HG03045 (cell line): ENCODE results near the gene PIGQ.

Experiments
- ATAC-seq: cut with Tn5 transposase; IDR thresholded peaks from one replicate; pipeline ENCODE4 v1.9.1; 2021; ENCODE audit warnings: mild to moderate bottlenecking, moderate library complexity; ENCODE audit not compliant: unreplicated experiment

Gene PIGQ

DNA sequence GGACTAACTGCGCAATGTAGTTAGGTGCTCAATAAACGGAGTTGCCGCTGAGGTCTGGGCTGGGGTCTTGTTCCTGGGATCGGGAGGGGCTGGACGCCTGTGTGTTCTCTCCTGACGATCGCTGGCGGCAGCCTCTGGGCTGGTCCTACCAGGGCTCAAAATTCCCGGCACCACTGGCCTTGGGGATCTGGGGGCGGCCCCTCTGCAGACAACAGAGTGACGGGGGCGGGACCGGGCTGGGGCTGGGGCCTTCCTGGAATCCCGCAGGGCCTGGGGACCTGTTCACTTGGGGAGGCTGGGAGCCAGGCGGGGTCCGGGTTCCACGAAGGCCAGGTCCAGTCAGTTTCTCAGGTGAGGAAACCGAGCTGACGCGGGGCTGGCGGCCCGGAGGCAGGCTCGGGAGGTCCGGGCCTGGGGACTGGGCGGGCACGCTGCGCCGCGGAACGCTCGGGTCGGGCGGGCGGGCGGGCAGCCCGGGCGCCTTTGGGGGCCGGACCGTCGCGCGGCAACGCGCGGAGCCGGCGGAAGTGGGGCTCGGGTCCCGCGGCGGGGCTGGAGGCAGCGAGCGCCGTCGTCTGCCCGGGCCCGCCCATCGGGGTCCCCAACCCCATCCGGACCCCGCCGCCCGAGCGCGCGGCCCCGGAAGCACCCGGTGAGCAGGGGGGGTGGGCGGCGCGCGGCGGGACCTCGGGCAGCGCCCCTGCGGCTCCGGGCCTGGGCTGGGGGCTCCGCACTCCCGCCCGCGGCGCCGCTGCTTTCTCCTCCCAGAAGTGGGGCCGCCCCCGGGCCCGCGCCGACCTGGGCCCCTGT lies at the start of gene PIGQ:
Gene PIGQ, plus strand, starts transcription at position 524 of the 810 bp plus-strand sequence. CDS start 4,107 bp downstream, outside the sequence.
- ATAC-seq = peak; percentile 37

DNA sequence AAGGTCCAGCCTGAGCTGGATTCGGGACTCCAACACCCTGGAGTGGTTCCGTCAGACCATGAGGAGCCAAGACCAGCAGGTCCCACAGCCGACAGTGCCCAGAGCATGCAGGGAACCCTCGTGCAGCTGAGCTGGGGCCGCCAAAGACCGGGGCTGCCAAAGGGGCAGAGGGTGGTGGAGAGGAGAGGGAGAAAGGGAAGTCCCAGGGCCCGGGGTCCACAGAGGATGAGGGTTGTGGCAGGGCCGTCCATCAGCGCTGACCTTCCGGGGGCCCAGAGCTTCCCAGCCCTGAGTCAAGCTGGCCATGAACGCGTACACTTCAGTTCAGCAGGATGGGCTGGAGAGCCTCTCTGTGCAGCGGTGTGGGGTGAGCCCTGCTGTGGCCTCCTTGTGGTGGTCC lies 48.9 kb upstream of the PIGQ start:
- no peak for ATAC-seq

DNA sequence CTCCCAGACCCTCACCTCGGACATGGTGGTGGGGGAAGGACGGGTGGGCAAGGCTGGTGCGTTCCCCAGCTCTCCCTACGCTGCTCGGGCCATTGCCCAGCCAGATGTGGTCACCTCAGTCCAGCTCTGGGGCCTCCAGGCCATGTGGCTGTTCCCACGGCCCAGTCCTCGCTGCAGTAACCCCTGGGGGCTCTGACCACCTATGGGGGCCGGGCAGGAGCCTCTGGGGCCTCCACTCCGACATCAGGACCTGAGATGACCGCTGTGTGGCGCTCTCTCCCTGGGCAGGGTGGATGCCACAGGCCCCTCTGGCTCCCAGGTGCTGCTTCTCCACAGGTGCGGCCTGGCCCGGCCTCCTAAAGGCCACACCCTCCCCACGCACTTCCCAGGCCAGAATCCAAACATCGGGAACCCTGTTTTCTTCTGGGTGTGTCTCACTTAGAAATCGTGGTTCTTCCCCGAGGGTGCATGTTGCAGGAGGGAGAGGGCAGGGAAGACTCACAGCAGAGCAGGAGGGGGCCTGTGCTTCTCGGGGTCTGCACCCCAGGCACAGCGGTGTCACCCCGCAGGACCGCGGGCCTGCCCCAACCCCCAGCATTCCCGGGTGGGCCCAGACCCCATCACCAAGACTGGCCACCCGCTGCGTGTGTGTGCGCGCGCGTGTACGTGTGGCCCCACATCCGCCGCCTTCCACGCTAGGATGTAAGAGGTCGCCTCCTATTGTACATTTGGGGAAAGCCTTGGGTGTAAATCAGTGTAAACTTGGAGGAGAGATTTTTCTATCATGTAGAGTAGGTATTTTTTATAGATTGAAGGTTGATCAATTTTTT lies 48.2 kb upstream of the PIGQ start:
- ATAC-seq = no peak

DNA sequence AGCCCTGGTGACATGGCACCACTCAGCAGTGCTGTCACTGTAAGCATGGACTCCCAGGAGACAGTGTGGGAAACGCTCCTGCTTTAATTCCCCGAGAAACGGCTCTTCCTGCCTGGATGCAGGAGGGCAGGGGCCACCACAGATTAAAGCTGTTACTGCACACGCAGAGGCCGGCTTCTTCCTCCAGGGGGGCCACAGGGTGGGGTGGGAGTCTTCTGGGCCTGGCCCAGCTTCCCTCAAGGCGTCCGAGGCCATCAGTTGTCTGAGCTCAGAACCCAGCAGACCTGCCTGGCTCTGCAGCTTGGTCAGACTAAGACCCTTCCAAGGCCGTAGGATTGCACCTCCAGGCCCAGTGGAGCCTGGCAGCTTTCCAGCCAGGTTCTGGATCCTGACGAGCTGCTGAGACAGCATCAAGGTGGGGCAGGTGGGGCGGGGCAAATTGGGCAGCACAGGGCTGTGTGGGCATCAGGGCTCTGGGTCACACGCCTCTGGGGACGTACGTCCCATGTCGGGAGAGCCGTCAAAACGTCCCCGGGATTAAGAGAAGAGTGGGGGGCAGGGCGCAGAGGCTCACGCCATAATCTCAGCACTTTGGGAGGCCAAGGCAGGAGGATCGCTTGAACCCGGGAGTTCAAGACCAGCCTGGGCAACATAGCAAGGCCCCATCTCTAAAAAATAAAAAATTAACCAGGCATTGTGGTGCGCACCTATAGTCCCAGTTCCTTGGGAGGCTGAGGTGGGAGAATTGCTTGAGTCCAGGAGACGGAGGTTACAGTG lies 47.3 kb upstream of the PIGQ start:
- ATAC-seq = no peak

DNA sequence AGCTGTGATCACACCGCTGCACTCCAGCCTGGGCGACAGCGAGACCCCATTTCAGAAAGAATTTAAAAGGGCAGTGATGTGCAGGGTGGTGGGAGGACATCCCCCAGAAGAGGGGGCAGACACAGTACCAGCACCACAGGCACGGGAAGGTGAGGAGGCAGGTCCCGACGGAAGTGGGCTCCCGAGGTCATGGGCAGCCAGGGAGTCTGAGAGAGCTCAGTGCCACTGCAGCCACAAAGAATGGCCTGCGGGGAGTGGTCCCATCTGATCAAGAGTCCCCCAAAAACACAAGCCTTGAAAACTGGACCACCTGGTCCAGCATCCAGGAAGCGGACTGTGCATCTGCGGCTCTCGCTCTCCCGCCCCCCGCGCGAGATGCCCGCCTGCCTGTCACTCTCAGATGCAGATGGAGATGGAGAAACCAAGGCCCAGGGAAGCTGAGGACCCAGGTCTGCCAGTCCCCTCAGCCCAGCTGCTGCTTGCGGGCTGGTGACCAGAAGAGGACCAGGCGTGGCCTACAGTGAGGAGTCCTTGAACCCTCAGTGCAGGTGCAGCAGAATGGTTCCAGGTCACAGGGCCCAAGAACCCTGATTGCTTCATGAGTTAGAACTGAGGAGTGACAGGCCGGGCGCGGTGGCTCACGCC lies 46.5 kb upstream of the PIGQ start:
- no peak for ATAC-seq

DNA sequence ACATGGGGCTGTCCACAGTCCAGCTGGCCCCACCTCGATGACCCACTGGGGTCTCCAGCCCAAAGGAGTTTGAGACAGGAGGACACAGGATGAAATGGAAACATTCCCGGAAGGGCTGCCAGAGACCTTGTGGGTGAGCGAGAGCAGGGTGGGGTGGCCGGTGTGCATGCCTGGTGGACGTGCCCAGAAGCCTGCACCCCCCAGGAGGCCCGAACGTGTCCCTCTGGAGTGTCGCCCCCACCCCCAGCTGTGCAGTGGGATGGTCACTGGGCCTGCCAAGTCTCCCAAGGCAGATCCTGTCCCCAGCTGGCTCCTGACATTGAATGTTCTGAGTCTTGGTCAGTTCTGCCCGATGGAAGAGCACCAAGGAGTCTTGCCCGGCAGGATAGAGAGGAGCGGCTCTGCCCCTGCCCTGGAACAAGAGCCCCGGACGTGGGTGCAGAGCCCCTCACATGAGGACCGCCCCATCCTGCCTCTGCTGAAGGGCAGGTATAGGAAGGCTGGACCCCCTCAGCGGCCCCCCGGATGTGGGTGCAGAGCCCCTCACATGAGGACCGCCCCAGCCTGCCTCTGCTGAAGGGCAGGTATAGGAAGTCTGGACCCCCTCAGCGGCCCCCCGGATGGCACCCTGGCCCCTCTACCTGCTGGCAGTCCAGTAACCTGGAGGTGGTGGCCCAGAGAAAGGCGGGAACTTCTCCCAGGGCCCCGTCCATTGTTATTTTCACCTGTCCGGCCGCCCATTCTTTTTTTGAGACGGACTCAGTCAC lies 45.3 kb upstream of the PIGQ start:
- no peak for ATAC-seq

DNA sequence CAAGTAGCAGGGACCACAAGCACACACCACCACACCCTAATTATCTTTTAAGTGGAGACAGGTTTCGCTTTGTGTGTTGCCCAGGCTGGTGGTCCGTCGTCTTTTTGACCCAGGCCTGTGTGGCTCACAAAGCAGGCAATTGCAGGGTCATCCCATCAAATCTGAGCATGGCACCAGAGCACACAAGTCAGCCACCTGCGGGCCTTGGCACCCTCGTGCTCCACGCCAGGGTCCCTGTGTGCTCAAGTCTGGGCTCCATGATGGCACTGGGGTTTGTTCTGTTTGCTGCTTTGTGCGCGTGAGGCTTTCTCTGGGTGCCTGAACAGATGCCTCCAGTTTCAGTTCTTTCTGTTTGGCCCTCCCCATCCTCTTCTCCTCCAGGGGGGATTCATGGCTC lies 44.6 kb upstream of the PIGQ start:
- no peak for ATAC-seq

DNA sequence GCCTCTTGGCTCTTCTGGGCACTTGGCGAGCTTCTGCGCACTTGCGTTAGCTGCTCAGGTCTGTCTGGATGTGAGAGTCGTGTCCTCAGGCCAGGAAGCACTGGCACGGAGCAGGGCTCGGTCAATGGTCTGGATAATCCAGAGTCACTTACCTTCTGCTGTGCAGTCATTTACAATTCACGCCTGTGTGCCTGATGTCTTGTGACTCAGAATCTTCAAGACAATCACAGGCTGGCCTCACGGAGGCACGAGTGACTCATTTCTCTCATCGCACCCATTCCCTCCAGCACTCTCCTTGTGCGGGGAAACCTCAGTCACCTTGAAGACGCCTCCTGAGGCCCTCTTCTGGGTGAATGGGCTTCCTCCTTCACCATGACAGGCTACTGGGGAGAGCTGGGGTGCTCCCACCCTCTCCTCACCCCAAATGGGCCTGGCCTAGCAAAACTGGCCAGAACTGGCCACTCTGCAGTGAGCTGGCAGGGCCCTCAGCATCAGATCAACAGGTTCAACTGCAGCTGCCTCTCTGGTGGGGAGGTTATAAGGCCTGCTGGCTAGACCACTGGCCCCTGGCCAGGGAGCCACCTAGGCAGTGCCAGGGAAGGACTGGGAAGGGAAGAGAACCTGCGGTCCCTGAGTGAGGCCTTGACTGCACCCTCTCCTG lies 44.1 kb upstream of the PIGQ start:
- no peak for ATAC-seq

DNA sequence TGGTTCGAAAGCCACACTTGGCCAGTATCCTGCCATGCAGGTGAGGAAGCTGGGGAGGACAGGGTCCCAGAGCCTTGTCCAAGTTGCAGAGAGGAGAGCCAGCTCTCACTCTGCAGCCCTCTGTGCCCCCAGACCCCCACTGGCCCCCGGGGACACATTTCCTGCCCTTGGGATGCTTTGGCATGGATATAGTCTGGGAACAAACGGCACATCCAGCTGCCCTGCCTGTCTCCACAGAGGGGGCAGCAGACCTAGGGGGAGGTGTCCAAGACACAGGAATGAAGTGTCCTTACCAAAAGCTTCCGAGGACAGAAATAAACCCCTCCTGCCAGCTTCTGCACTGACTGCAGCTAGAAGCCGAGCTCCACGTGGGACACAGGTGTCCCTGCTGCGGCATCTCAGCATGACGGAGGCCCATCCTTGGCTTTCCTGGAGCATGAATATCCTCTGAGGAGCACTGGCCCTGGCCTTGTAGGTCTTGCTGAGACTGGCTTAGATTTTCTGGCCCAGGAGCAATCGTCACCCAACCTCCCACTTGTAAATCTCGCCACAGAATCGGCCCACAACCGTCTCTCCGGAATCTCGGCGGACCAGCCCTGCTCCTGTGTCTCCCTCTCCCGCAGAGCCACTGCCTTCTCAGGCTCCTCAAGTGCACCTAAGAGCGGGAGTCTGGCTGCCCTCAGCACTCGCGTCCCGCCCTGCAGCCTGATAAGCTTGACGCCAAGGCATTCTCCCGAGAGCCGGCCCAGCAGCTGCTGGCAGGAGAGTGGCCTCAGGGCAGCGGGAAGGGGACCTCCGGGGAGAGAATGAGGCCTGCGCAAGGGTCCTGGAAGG lies 43.4 kb upstream of the PIGQ start:
- no peak for ATAC-seq

DNA sequence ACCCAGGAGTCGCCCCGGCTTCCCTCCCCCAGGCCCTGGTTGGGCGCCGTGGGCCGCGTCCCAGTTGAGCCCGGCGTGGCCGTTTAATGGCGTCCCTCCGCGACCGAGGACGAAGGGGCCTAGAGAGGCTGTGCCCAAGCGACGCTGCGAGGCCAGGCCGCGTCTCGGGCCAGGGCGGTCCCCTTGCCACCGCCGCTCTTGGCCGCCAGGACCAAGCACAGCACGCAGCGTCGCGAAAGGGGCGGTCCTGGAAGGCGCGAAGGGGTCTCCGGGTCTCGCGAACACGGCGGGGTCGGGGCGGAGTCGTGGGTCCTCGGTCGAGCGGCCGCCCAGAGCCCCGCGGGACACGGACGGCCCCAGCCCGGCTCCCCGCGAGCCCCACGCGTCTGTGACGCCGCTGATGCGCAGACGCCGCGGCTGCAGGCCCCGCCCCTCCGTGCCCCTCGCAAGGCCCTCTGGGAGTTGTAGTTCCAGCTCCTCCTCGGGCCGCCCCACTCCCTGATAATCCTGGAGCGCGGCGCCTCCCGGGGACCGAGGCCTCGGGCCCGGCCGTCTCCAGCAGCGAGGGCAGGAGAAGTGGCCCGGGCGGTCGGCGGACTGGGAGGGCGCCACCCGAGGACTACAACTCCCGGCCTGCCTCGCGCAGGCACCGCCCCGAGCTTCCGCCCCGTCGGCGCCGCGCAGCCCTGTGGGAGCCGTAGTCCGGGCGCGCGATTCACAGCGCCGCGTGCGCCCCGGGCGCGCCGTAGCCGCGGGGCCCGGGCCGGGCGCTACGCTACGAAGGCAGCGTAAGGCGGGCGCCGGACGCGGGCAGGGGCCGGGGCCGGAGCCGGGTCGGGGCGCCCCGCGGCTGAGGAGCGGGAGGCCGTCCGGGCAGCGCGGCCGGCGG lies 42.5 kb upstream of the PIGQ start, which contains the start of gene CAPN15:
Gene CAPN15, plus strand, starts transcription at position 698 of the 889 bp plus-strand sequence. CDS start 19,127 bp downstream, outside the sequence.
- peak; percentile 65 for ATAC-seq

DNA sequence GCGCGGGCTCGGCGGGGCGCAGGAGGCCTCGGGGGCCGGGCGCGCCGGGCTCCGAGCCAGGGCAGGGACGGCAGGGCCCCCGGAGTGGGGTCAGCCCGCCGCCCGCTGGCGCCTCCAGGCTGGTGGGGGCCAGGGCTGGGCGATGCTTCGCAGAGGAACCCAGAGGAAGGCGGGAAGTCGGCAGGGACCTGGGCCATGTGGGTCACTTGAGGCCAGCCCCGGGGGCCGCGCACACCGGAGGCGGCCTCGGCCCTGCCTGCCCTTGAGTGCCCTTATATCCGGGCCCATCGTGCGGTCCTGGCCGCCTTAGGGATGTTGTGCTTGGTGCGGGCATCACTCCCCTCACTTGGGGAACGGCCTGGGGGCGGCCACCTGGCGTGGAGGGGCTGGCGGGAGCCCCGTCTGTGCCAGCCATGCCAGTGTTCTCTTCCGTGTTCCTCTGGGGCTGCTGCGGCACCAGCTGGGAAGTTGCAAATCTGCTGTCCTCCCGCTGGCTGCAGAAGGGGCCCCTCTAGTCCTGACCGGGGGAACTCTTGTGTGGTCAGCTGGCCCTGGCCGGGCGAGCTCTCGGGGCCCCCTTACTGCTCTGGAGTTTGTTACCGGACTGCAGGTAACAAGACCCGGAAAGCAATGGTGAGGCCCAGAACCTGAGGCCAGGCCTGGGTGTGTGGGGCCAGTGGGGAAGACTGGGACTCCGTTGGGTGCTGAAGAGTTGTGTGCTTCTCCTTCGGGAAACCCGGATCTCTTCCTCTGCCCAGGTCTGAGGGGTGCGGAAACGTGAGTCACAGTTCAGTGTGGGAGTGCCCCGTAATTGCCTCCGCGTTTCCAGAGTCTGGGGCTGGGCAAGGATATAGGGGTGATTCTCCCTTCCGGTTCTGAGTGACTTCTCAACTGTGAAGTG lies 41.4 kb upstream of the PIGQ start:
- ATAC-seq = peak; percentile 8

DNA sequence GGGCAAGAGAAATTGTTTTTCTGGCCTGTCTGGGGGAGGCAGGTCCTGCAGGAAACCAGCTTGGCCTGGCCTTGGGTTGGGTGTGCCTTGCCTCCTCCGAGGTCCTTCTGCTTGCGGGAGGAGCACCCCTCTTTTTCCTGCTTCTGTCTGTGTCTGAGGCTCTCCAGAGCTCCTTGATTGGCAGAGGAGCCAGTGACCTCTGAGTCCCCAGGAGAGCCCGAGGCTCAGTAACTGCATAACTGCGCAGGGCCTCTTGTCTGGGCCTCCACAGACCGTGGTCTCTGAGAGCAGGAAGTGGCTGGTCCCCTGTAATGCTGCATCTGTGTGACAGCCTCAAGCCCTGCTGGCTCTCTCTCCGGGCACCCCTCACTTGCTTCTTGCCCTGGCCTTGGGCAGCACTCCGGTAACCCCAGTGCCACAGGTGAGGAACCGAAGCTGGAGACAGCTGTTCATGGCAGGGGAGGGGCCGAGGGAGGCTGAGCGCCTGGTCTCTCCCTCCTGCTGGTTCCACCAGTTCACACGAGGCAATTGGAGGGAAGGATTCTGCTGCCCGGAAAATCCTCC lies 40.7 kb upstream of the PIGQ start:
- ATAC-seq = no peak

DNA sequence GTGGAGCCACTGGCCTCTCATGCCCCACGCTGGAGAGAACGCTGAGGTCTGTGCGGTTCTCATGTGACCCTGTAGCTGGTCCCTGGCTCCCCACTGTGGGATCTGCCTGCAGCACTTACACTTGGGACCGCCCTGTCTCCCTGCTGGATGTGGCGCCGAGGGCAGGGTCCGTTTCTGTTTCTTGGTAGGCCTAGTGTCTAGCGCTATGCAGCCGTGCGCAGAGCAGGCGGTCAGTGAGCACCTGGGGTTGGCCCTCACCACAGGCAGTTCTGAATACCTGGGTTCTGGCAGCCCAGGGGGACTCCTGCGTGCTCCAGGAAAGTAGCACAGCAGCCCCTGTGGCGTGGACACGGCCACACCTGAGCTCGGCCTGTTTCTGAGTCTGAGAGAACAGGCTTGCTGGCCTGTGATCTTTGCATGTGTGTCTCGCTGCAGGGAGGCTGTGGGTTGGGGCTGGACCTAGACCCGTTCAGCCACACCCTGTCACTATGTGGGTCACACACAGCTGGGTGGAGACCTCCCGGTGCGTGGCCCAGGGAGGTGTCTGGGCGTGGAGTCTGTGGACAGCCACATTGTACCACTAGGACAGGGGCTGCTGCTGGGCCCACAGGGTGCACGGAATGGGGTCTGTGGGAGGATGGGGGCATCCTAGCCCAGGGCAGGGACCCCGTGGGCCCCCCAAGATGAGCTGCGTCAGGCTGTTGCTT lies 39.5 kb upstream of the PIGQ start:
- no peak for ATAC-seq

DNA sequence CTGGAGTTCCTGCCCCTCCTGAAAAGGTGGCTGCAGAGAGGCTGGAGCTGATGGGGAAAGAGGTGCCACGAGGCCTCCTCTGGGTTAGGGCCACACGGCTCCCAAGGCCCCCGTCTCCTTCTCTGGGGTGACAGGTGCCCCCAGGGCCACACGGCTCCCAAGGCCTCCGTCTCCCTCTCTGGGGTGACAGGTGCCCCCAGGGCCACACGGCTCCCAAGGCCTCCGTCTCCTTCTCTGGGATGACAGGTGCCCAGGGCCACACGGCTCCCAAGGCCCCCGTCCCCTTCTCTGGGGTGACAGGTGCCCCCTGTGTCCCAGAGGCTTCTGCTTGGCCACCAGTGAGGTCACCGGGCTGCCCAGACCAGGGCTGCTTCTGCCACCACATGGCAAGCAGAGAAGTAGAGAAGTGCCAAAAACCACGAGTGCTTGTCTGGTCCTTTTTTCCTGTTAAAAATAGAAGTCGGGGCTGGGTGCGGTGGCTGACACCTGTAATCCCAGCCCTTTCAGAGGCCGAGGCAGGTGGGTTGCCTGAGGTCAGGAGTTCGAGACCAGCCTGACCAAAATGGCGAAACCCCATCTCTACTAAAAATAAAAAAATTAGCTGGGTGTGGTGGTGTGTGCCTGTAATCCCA lies 38.2 kb upstream of the PIGQ start:
- no peak for ATAC-seq
